Liver (tissue), 9 donors: Measurements from ENCODE around the gene UNC5A. TPM values are rescaled to one million over a fixed set of nuclear protein-coding genes. Genes with fewer than 3 reads are reported as not detected.

Experiments
- DNase-seq: peaks from one replicate; pipeline ENCODE4 v3.0.0-alpha.2; 2017; ENCODE audit warnings: low spot score
- H3K27ac ChIP-seq, 2 donors: one replicate each; pipeline ENCODE4 v1.7.0; 2013; ENCODE audit warnings: inconsistent platforms in 2 of 2, low read length in 2 of 2, control low read depth in 1 of 2, low read depth in 1 of 2, mild to moderate bottlenecking in 1 of 2
- H3K27me3 ChIP-seq, 4 donors: one replicate each; pipeline versions ENCODE4 v1.6.1 to v1.7.0; 2013; ENCODE audit warnings: low read length in 3 of 4, inconsistent platforms in 1 of 4, mild to moderate bottlenecking in 1 of 4, moderate library complexity in 1 of 4; ENCODE audit not compliant: control insufficient read depth in 4 of 4, insufficient read depth in 4 of 4
- H3K36me3 ChIP-seq, 4 donors: one replicate each; pipeline versions ENCODE4 v1.6.1 to v1.7.0; 2013; ENCODE audit warnings: low read length in 3 of 4, mild to moderate bottlenecking in 3 of 4, low read depth in 1 of 4, moderate library complexity in 1 of 4; ENCODE audit not compliant: control insufficient read depth in 4 of 4, insufficient read depth in 3 of 4
- H3K4me1 ChIP-seq, 4 donors: one replicate each; pipeline versions ENCODE4 v1.6.1 to v1.7.0; 2013; ENCODE audit warnings: low read length in 3 of 4, mild to moderate bottlenecking in 3 of 4, moderate library complexity in 1 of 4; ENCODE audit not compliant: control insufficient read depth in 4 of 4, insufficient read depth in 4 of 4
- H3K4me3 ChIP-seq, 3 donors: one replicate each; pipeline versions ENCODE4 v1.6.1 to v1.7.0; 2013; ENCODE audit warnings: low read length in 3 of 3, control low read depth in 1 of 3, low read depth in 1 of 3, mild to moderate bottlenecking in 1 of 3
- H3K9ac ChIP-seq, 2 donors: one replicate each; pipeline ENCODE4 v1.7.0; 2013; ENCODE audit warnings: low read length in 2 of 2, mild to moderate bottlenecking in 2 of 2, moderate library complexity in 2 of 2, control low read depth in 1 of 2, low read depth in 1 of 2
- H3K9me3 ChIP-seq, 4 donors: one replicate each; pipeline versions ENCODE4 v1.6.1 to v1.7.0; 2013; ENCODE audit warnings: low read length in 3 of 4; ENCODE audit not compliant: control insufficient read depth in 4 of 4
- ATF3 ChIP-seq: IDR thresholded peaks from 2 replicates; pipeline ENCODE4 v1.6.1; 2016; ENCODE audit warnings: antibody characterized with exemption
- EGR1 ChIP-seq, 2 donors: IDR thresholded peaks; 2 replicates each; pipeline ENCODE4 v1.6.1; 2016 to 2018; ENCODE audit warnings: antibody characterized with exemption in 2 of 2, low read depth in 2 of 2
- FOXA1 ChIP-seq: IDR thresholded peaks from 2 replicates; pipeline ENCODE4 v1.6.1; 2016; ENCODE audit warnings: antibody characterized with exemption
- FOXA2 ChIP-seq: IDR thresholded peaks from 2 replicates; pipeline ENCODE4 v1.6.1; 2016; ENCODE audit warnings: antibody characterized with exemption
- GABPA ChIP-seq, 2 donors: IDR thresholded peaks in 1 of 2; conservative IDR thresholded peaks in 1 of 2; 2 replicates each; pipeline ENCODE4 v1.6.1; 2016; ENCODE audit warnings: antibody characterized with exemption in 2 of 2, mild to moderate bottlenecking in 1 of 2, moderate library complexity in 1 of 2
- HNF4A ChIP-seq, 2 donors: conservative IDR thresholded peaks; 2 replicates each; pipeline ENCODE4 v1.6.1; 2016; ENCODE audit warnings: antibody characterized with exemption in 2 of 2, mild to moderate bottlenecking in 2 of 2
- HNF4G ChIP-seq: IDR thresholded peaks from 2 replicates; pipeline ENCODE4 v1.6.1; 2016; ENCODE audit warnings: antibody characterized with exemption
- JUND ChIP-seq, 2 donors: IDR thresholded peaks; 2 replicates each; pipeline ENCODE4 v1.6.1; 2016; ENCODE audit warnings: antibody characterized with exemption in 2 of 2
- NR2F2 ChIP-seq: IDR thresholded peaks from 2 replicates; pipeline ENCODE4 v1.6.1; 2016; ENCODE audit warnings: antibody characterized with exemption
- RAD21 ChIP-seq, 2 donors: IDR thresholded peaks; 2 replicates each; pipeline ENCODE4 v1.6.1; 2016; ENCODE audit warnings: antibody characterized with exemption in 2 of 2, mild to moderate bottlenecking in 2 of 2
- REST ChIP-seq: IDR thresholded peaks from 2 replicates; pipeline ENCODE4 v1.6.1; 2016; ENCODE audit warnings: antibody characterized with exemption, mild to moderate bottlenecking
- RXRA ChIP-seq, 2 donors: IDR thresholded peaks; 2 replicates each; pipeline ENCODE4 v1.6.1; 2017 to 2018; ENCODE audit warnings: antibody characterized with exemption in 2 of 2, mild to moderate bottlenecking in 1 of 2
- SP1 ChIP-seq: IDR thresholded peaks from 2 replicates; pipeline ENCODE4 v1.6.1; 2018; ENCODE audit warnings: antibody characterized with exemption, mild to moderate bottlenecking
- YY1 ChIP-seq: IDR thresholded peaks from 2 replicates; pipeline ENCODE4 v1.6.1; 2016; ENCODE audit warnings: antibody characterized with exemption, mild to moderate bottlenecking
- ZBTB33 ChIP-seq: IDR thresholded peaks from 2 replicates; pipeline ENCODE4 v1.6.1; 2016; ENCODE audit warnings: antibody characterized with exemption
- WGBS: extraction: QIAGEN DNeasy Blood & Tissue Kit; methylation state at CpG from one replicate; pipeline ENCODE4 v1.1.7; 2013; 5-methylcytosine and 5-hydroxymethylcytosine counted together
- polyA plus RNA-seq, 2 donors: library from polyadenylated mRNA; stranded (reverse) in 1 of 2; unstranded in 1 of 2; fragments of 200-250 nt in 1 of 2; fragments of >200 nt in 1 of 2; fragmentation: Nextera tagmentation in 1 of 2; extraction: Ambion mirVana in 1 of 2; gene quantifications; one replicate each; pipeline versions ENCODE4 v1.2.1 to v1.2.3, GENCODE V29; 2013 to 2015
- total RNA-seq, 2 donors: library from RNA; depleted of rRNA; stranded (reverse); fragments of >200 nt; gene quantifications; one replicate each; pipeline ENCODE4 v1.2.3, GENCODE V29; 2014
- TF ChIP-seq, protein P1 (sequence below): fragments of 150-350 bp; IDR thresholded peaks from 2 replicates; pipeline ENCODE4 v1.5.1; 2017; ENCODE audit warnings: improper control_type of control experiment, low read depth, low read length; ENCODE audit not compliant: missing input control
- TF ChIP-seq, protein P2 (sequence below): IDR thresholded peaks from 2 replicates; pipeline ENCODE4 v1.6.1; 2016; ENCODE audit warnings: antibody characterized with exemption
- donor health status: healthy.
- donor health status: healthy.
- donor health status: healthy.
- donor health status: healthy.
- donor health status: healthy.

UNC5A gene
- total and polyA plus RNA-seq, 4 donors, result under 0.01 to 0.07 (median 0.03) TPM; not detected in 1

DNA sequence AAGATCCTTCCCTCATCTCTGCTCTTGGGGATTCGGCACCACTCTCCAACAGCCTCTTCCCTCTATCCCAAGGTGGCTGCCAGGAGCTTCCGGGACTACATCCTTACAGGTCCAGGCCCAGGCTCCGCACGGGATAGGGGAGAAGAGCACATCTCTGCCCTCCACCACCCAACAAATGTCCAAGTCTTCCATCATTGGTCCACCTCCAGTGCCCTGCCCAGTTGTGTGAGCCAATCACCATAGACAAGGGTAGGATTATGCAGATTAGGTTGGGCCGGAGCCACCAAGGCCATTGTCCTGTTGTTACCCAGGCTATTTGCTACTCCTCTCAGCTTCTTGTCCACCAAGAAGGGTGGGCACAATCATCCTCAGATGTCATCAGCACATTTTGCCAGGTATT lies 9.1 kb downstream of the UNC5A start:
- Histone ChIP-seq H3K27me3 (peaks cover 0 to 9% (median 4%) of the 10 kb centered on the region in 4 donors), H3K9me3 (no peaks in the 10 kb centered on the region), H3K36me3 (no peaks in the 10 kb centered on the region), H3K4me3 (no peak overlapping the region), H3K4me1 (peaks cover 0 to 5% (median 0%) of the 10 kb centered on the region in 4 donors), H3K27ac (no peak overlapping the region), H3K9ac (no peak overlapping the region)
- no peak for DNase-seq
- 86% methylated on average over 5 of the region's 5 CpGs for WGBS
- TF ChIP-seq EGR1 (IDR thresholded peaks at IDR 0.05; ENCODE audit: low read depth in 2 of 2), result no peak
- TF ChIP-seq HNF4G, result no peak
- TF ChIP-seq JUND (IDR thresholded peaks at IDR 0.05), result no peak
- TF ChIP-seq, protein P1, sequence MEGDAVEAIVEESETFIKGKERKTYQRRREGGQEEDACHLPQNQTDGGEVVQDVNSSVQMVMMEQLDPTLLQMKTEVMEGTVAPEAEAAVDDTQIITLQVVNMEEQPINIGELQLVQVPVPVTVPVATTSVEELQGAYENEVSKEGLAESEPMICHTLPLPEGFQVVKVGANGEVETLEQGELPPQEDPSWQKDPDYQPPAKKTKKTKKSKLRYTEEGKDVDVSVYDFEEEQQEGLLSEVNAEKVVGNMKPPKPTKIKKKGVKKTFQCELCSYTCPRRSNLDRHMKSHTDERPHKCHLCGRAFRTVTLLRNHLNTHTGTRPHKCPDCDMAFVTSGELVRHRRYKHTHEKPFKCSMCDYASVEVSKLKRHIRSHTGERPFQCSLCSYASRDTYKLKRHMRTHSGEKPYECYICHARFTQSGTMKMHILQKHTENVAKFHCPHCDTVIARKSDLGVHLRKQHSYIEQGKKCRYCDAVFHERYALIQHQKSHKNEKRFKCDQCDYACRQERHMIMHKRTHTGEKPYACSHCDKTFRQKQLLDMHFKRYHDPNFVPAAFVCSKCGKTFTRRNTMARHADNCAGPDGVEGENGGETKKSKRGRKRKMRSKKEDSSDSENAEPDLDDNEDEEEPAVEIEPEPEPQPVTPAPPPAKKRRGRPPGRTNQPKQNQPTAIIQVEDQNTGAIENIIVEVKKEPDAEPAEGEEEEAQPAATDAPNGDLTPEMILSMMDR, result no peak
- no peak for TF ChIP-seq ATF3
- TF ChIP-seq YY1, result no peak
- TF ChIP-seq REST, result no peak
- TF ChIP-seq ZBTB33, result no peak
- TF ChIP-seq RXRA (IDR thresholded peaks at IDR 0.05), result no peak
- no peak for TF ChIP-seq SP1
- no peak for TF ChIP-seq GABPA (IDR thresholded peaks at IDR 0.05 in 1 of 2, conservative IDR thresholded peaks at IDR 0.05 in 1 of 2)
- no peak for TF ChIP-seq NR2F2
- TF ChIP-seq RAD21 (IDR thresholded peaks at IDR 0.05), result no peak
- no peak for TF ChIP-seq FOXA2

DNA sequence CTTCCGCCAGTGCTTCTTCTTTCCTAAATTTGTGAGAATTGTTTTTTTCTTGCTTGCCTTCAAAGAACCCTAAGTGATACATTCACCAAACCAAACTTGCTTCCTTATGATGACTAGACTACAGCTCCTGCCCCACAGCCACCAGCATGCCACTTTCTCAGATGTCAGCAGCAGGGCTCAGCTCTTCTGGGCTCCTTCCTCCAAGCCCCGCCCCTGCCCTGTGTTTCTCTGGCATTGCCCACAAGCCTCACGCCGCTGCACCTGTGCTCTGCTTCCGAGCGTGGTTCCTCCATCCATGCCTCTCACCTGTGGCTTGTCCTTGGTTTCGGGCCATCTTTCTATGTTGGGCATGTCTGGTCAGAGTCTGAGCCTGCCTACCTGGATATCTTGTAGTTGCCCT lies 10.6 kb downstream of the UNC5A start:
- no peak for DNase-seq
- Histone ChIP-seq H3K27me3 (peaks cover 0 to 9% (median 4%) of the 10 kb centered on the region in 4 donors), H3K4me1 (peaks cover 0 to 5% (median 0%) of the 10 kb centered on the region in 4 donors), H3K9ac (no peak overlapping the region), H3K4me3 (no peak overlapping the region), H3K9me3 (no peaks in the 10 kb centered on the region), H3K36me3 (no peaks in the 10 kb centered on the region), H3K27ac (no peak overlapping the region)
- 89% methylated on average over 7 of the region's 7 CpGs for WGBS
- no peak for TF ChIP-seq HNF4A (conservative IDR thresholded peaks at IDR 0.05)
- no peak for TF ChIP-seq JUND (IDR thresholded peaks at IDR 0.05)
- TF ChIP-seq ATF3, result no peak
- TF ChIP-seq, protein P2, sequence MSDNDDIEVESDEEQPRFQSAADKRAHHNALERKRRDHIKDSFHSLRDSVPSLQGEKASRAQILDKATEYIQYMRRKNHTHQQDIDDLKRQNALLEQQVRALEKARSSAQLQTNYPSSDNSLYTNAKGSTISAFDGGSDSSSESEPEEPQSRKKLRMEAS, result no peak
- no peak for TF ChIP-seq EGR1 (IDR thresholded peaks at IDR 0.05; ENCODE audit: low read depth in 2 of 2)
- no peak for TF ChIP-seq FOXA1
- TF ChIP-seq, protein P1, result no peak
- TF ChIP-seq NR2F2, result no peak
- TF ChIP-seq SP1, result no peak
- no peak for TF ChIP-seq GABPA (IDR thresholded peaks at IDR 0.05 in 1 of 2, conservative IDR thresholded peaks at IDR 0.05 in 1 of 2)
- no peak for TF ChIP-seq REST
- no peak for TF ChIP-seq RAD21 (IDR thresholded peaks at IDR 0.05)
- TF ChIP-seq FOXA2, result no peak
